HG03108 (cell line): ENCODE results near the gene ST6GALNAC5.

Experiments used
- ATAC-seq: cut with Tn5 transposase; IDR thresholded peaks from one replicate; pipeline ENCODE4 v1.9.1; 2021; ENCODE audit warnings: moderate library complexity; ENCODE audit not compliant: unreplicated experiment

Gene ST6GALNAC5

GRCh38 chr1:77039739-77040138 is 172.5 kb downstream of the ST6GALNAC5 start:
- no peak for ATAC-seq

GRCh38 chr1:77040826-77041225 is 173.5 kb downstream of the ST6GALNAC5 start:
- no peak for ATAC-seq

DNA sequence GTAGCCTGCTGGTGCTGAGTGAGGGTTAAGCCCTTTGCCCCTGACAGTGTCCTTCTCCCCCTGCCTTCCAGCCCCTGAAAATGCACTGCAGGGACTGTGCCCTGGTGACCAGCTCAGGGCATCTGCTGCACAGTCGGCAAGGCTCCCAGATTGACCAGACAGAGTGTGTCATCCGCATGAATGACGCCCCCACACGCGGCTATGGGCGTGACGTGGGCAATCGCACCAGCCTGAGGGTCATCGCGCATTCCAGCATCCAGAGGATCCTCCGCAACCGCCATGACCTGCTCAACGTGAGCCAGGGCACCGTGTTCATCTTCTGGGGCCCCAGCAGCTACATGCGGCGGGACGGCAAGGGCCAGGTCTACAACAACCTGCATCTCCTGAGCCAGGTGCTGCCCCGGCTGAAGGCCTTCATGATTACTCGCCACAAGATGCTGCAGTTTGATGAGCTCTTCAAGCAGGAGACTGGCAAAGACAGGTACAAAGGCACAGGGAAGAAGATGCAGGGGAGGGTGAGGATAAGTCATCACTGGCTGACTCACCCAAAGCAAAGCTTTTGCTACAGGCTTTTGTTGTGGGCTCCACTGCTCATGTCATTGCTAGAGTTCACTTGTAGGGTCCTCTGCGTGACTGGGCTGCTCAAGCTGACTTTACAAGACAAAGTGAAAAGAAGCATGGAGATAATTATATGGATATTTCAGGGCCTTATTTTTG is 177.0 kb downstream of the ST6GALNAC5 start:
- ATAC-seq, result no peak

DNA sequence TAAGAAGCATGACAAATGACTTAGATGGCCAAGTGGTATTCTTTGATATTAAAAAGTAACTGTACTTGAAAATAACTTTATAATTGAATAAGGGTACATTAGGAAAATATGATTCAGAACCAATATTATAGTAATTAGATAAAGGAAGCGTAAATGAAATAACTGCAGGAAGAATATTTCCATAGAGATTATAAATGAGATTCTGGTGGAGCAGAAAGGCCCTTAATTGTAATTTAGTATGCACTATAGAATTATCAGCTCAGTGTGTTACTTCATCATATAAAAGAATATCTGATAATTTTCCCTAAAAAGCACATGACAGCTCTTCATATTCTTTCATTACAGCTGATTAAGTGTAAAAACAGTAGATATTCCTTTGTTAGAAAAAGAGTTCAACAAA is 180.3 kb downstream of the ST6GALNAC5 start:
- no peak for ATAC-seq

DNA sequence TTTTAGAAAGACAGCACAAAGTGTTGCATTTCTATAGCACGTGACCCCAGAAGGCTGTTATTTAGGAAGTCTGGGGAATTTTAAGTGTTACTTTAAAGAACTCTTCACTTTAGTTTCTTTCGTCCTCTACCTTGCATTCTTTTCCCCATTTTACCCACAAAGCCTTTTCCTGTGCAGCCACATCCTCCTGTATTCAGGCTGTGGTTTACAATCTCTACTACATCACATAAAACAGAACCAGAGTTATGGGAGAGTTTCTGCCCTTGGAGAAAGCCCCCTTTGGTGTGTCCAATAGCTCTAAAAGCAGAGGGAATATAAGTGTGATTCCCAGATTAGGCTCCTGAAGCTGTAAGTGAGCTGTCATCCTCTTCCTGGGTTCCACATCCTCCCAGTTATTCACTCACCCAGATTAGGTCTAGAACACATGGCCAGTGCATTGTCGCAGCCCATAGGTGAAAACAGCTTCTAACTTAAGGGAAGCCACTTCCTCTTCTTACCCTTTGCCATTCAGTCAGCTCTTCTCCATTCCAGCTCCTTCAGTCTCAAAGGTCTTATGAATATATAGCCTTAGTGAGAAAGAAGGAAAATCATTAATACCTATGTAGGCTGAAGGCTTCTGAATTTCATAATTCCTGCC is 180.8 kb downstream of the ST6GALNAC5 start:
- ATAC-seq, result no peak

- ATAC-seq, result no peak
These were observed 181.3 kb downstream of the ST6GALNAC5 start for GRCh38 chr1:77048615-77049005.

GRCh38 chr1:77051425-77051824 is 184.1 kb downstream of the ST6GALNAC5 start:
- ATAC-seq, result no peak

- no peak for ATAC-seq
These were observed 189.2 kb downstream of the ST6GALNAC5 start for GRCh38 chr1:77056525-77056924.

DNA sequence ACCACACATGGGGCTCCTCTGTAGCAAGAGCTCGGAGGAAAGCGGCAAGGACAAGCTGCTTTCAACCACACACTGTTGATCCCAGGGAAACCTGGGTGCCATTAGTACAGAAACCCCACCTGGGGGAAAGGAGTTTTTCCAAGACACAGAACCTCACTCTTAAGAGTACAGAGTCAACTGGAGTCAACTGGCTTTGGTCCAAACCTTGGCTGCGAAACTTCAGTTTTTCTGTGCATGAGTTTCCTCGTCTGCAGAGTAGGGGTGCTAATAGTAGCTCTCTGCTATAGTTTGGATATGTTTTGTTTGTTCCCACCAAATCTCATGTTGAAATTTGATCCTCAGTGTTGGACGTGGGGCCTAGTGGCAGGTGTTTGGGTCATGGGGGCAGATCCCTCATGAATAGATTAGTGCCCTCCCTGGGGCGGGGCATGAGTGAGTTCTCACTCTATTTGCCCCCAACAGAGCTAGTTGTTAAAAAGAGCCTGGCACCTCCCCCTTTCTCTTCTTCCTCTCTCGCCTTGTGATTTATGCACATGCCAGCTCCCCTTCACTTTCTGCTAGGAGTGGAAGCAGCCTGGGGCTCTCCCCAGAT is 190.8 kb downstream of the ST6GALNAC5 start:
- no peak for ATAC-seq

DNA sequence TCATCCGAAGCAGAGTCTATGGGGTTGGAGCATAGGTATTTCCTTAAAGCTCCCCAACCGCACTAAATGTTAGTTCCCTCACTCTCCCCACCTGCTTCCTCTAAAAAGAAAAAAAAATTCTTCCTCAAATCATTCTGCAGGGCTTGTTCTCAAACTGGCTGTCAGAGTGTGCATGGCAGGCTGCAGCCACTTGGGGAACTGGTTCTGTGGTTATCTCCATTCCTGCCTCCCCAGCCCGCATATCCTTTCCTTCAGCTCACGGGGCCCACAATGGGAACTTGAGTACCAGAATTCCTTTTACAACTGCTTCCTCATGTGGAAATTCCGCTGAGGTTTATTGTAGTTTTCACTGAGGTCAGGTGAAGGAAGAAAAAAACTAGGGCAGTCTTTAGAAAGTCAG is 192.7 kb downstream of the ST6GALNAC5 start:
- no peak for ATAC-seq

GRCh38 chr1:77061162-77061561 is 193.9 kb downstream of the ST6GALNAC5 start:
- no peak for ATAC-seq

DNA sequence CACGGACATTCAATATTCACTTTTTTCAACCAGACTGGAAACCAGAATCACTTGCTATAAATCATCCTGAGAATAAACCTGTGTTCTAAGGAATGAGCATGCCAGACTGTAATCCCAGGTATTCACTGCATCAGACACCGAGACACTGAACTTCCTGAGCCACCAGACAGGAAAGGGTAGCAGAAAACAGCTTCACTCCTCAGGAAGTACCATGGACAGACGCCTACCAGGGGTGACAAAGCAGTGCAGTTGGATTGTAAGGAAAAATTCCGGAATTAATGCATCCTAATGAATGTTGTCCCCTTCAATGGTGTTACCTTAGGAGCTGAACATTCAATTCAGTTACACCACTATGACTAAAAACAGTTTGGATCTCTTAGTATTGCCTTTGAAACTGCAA is 195.8 kb downstream of the ST6GALNAC5 start:
- ATAC-seq, result no peak

DNA sequence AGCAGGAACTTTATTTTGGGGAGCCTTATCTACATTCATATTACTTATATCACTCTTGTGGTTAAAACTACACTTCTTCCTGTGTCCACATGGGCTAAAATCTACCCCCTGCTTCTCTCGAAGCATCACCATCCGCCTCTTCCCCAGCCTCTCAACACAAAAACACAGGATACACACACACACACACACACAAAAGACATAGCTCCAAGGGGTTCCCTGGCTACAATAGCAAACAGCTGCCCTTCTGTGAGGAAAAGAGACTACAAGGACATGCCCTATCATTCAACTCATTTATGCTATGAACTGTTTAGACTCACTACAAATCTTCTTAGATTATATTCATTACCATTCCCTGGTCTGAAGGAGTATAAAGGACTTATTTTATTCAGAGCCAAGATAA is 197.0 kb downstream of the ST6GALNAC5 start:
- ATAC-seq, result no peak

DNA sequence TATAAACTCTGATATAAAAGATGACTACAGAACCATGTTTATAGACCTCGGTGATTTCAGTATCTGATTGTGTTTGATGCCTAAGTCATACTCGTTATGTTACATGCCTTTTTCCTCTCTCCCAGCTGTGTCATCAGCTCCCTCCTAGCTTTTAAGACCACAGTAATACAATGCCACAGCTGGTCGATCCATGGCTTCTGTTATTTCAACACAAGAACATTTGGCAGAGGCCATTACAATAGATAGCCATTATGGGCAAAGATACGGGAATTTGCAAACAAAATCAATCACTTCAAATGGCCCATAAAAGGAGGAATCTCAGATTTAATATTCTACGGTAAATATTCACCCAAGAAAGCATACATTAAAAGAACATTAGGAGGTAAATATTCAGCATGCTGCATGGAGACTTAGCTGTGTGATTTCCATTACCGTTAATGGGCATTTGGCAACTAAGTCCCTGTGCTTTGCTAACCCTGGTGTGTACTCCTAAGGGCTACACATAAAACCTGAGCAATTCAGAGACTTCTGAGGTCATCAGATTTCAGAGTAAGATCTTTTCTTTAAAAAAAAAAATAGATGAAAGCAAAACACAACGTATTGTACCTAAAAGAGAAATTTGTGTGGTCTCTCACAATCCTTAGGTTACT is 198.5 kb downstream of the ST6GALNAC5 start:
- no peak for ATAC-seq

DNA sequence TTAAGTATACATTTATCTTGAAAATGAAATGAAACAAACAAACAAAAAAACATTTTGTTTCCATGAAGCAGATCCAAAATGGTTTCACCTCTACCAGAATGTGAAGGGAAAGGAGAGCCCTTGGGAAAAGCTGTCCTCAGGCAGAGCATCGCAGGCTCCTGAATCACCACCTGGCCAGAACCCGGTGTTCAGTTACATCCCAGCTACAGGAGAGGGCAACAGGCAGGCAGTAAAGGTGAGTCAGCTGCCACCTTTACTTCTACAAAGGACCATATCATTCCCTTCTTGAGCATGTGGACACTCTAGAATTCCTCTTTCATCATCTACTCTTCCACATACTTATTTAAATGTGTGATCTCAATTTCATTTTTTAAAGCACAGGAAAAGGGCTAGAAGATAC is 200.7 kb downstream of the ST6GALNAC5 start:
- ATAC-seq, result no peak

DNA sequence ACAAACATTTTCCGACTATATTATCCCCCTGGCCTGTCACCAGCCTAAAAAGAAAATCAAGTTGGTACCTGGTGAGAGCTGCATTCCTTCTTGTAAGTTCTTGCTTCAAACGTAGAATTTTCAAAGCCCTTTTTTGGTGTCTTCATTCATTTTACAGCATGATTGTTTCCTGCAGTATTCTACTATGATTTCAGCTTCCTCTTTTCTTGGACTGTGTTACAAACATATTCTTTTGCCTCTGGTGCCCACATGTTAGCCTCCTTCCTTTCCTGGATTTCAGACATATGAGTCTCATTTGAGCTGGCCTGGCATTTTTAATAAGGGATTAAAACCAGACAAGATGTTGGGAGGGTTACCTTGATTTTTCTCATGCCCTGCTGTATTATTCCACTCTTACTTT is 209.5 kb downstream of the ST6GALNAC5 start:
- ATAC-seq, result no peak

DNA sequence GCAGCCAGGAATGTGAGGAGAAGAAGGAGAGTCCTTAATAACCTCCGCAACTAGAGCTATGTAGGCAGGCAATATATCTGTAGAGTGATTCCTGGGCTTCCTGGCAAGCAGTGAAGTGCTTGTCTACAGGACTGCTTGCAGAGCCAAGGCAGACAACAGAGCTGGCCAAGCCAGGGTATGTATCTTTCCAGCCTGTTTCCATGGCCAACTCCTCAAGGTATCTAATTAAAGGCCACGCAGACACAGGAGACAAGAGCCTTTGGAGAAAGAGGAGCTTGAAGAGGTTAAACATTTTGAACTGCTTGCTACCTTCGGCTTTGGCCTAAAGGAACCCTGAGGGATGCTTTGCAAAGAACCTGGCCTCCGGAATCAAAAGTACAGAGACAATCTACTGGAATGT is 214.6 kb downstream of the ST6GALNAC5 start:
- no peak for ATAC-seq

DNA sequence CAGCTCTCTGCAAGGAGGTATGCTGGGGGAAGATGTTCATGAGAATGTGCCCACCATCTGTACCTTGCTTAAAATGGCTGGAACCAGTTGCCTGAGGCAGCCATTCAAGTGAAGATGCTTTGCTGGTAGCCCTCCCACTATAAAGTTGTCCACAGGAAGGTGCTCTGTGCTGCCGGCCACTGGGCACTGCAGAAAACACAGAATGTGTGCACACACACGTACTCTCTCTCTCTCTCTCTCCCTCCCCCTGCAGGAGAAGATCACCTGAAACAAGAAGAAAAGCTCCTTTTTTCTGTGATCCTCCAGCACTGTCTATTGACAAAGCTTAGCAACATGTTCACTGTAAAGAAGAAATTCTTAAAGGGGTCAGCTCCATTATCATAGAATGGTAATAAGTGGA is 217.2 kb downstream of the ST6GALNAC5 start:
- no peak for ATAC-seq

GRCh38 chr1:77085109-77085508 is 217.8 kb downstream of the ST6GALNAC5 start:
- no peak for ATAC-seq

DNA sequence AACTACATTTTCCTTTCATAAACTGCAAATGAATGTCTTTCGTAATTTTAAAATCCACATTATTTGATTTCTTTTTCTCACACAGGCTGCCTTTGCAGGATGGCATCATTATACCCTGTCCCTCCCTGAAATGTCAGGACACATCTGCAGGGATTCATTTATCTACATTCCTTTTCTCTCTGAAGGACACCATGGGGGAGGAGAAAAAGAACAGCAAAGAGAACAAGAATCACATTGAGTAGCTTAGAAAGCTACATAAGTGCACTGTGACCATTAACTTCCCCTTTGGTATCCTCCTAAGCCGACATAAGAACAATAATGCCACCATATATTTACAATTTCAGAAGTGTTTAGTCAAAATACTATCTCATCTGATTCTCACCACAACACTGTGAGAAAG is 222.5 kb downstream of the ST6GALNAC5 start:
- no peak for ATAC-seq

GRCh38 chr1:77095236-77095635 is 228.0 kb downstream of the ST6GALNAC5 start:
- no peak for ATAC-seq
